Neural cell (in vitro differentiated cells): Measurements from ENCODE around the gene ASB18. TPM values are rescaled to one million over a fixed set of nuclear protein-coding genes. Genes with fewer than 3 reads are reported as not detected.

Experiments used
- H2AFZ ChIP-seq: fragments of 200-600, 300-800 bp; sonication (generic), shearing (Covaris generic); 2 replicates; pipeline ENCODE4 v1.6.0; 2014; ENCODE audit warnings: low read depth, mild to moderate bottlenecking, antibody characterized with exemption, low read length, moderate library complexity
- H3F3A ChIP-seq: fragments of 200-600 bp; shearing (Covaris generic); 2 replicates; pipeline ENCODE4 v1.6.1; 2016; ENCODE audit warnings: mild to moderate bottlenecking, moderate library complexity, mixed read lengths, antibody characterized with exemption, low read length; ENCODE audit not compliant: insufficient read depth, poor library complexity, severe bottlenecking
- H3K27ac ChIP-seq: fragments of 200-600, 300-800 bp; sonication (generic), shearing (Covaris generic); 2 replicates; pipeline ENCODE4 v1.5.1; 2014; ENCODE audit warnings: mild to moderate bottlenecking, low read length, moderate library complexity
- H3K27me3 ChIP-seq: fragments of 300-800, 200-600 bp; sonication (generic), shearing (Covaris generic); 2 replicates; pipeline ENCODE4 v1.6.0; 2014; ENCODE audit warnings: mild to moderate bottlenecking, low read depth, low read length, moderate library complexity; ENCODE audit not compliant: insufficient read depth
- H3K36me3 ChIP-seq: fragments of 300-800, 200-600 bp; sonication (generic), shearing (Covaris generic); 2 replicates; pipeline ENCODE4 v1.5.1; 2014; ENCODE audit warnings: mild to moderate bottlenecking, antibody characterized with exemption, low read length, moderate library complexity; ENCODE audit not compliant: insufficient read depth
- H3K4me2 ChIP-seq: fragments of 300-800, 200-600 bp; sonication (generic), shearing (Covaris generic); 2 replicates; pipeline ENCODE4 v1.6.0; 2014; ENCODE audit warnings: mild to moderate bottlenecking, low read length
- H3K4me3 ChIP-seq: fragments of 300-800, 200-600 bp; sonication (generic), shearing (Covaris generic); 2 replicates; pipeline ENCODE4 v1.5.1; 2014; ENCODE audit warnings: mild to moderate bottlenecking, low read length, moderate library complexity
- H3K79me2 ChIP-seq: fragments of 200-600 bp; shearing (Covaris generic); replicated peaks from 2 replicates; pipeline ENCODE4 v1.6.0; 2014; ENCODE audit warnings: mild to moderate bottlenecking, low read length, moderate library complexity; ENCODE audit not compliant: insufficient read depth
- H3K9ac ChIP-seq: fragments of 300-800, 200-600 bp; sonication (generic), shearing (Covaris generic); 2 replicates; pipeline ENCODE4 v1.6.1; 2016; ENCODE audit warnings: mild to moderate bottlenecking, low read length, mixed read lengths
- H3K9me2 ChIP-seq: fragments of 200-600 bp; shearing (Covaris generic); 2 replicates; pipeline ENCODE4 v1.6.1; 2016; ENCODE audit warnings: mild to moderate bottlenecking, low read length, mixed read lengths; ENCODE audit not compliant: insufficient read depth
- H3K9me3 ChIP-seq: fragments of 200-600, 300-800 bp; sonication (generic), shearing (Covaris generic); 2 replicates; pipeline ENCODE4 v1.6.1; 2016; ENCODE audit warnings: mild to moderate bottlenecking, mixed run types, low read length, moderate library complexity, mixed read lengths
- H4K20me1 ChIP-seq: fragments of 200-600 bp; shearing (Covaris generic); 2 replicates; pipeline ENCODE4 v1.6.1; 2016; ENCODE audit warnings: mild to moderate bottlenecking, mixed run types; ENCODE audit not compliant: insufficient read depth
- EP300 ChIP-seq: fragments of 450-650 bp; conservative IDR thresholded peaks from 2 replicates; pipeline ENCODE4 v1.6.1; 2014; ENCODE audit warnings: antibody characterized with exemption, mild to moderate bottlenecking, moderate library complexity; ENCODE audit not compliant: poor library complexity, severe bottlenecking
- EZH2 ChIP-seq: fragments of 200-600, 300-800 bp; shearing (Covaris generic), sonication (generic); IDR thresholded peaks from 2 replicates; pipeline ENCODE4 v1.6.1; 2014; ENCODE audit warnings: antibody characterized with exemption, low read length, borderline replicate concordance, mild to moderate bottlenecking; ENCODE audit not compliant: insufficient read depth, poor library complexity, severe bottlenecking
- MXI1 ChIP-seq: fragments of 450-650 bp; conservative IDR thresholded peaks from 2 replicates; pipeline ENCODE4 v1.6.1; 2014; ENCODE audit warnings: antibody characterized with exemption, mild to moderate bottlenecking; ENCODE audit not compliant: poor library complexity, severe bottlenecking
- POLR2AphosphoS5 ChIP-seq: IDR thresholded peaks from 2 replicates; pipeline ENCODE4 v1.6.1; 2012
- SMC3 ChIP-seq: fragments of 450-650 bp; conservative IDR thresholded peaks from 2 replicates; pipeline ENCODE4 v1.6.1; 2014; ENCODE audit warnings: antibody characterized with exemption, mild to moderate bottlenecking, moderate library complexity; ENCODE audit not compliant: poor library complexity
- TAF1 ChIP-seq: IDR thresholded peaks from 2 replicates; pipeline ENCODE4 v1.6.1; 2012; ENCODE audit warnings: low read depth
- polyA plus RNA-seq: library from polyadenylated mRNA; depleted of rRNA; stranded (reverse); fragments of >200 nt; gene quantifications from 2 replicates; pipeline ENCODE4 v1.2.3, GENCODE V29; 2014
- TF ChIP-seq, protein P1 (sequence below): IDR thresholded peaks from 2 replicates; pipeline ENCODE4 v1.6.1; 2012; ENCODE audit warnings: borderline replicate concordance

Gene ASB18
- polyA plus RNA-seq, 1 donor from 2014 or later: not detected

DNA sequence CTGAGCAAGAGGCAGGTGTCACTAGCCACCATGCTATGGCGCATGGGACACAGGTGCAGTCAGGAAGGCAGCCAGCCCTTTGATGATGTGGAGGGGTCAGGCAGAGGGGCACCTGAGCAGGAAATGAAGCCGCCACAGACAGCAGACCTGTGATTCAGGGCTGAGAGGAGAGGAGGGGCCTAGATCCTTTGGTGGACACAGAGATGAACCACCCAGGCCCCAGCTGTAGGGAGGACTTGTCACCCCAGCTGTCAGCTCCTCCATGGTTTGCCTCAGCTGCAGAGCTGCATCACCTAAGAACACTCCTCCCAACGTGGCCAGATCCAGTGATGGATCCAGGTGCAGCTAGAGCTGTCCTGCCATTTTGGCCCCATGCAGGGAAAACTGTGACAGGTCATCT lies 11.6 kb downstream of the ASB18 start:
- H3K9me3 ChIP-seq: no peaks in the 10 kb centered on the region
- no peaks in the 10 kb centered on the region for H3K36me3 ChIP-seq
- H3K27me3 ChIP-seq: no peaks in the 10 kb centered on the region
- H3K4me2 ChIP-seq: no peak overlapping the region
- H2AFZ ChIP-seq: no peak overlapping the region
- H4K20me1 ChIP-seq: no peaks in the 10 kb centered on the region
- H3K9ac ChIP-seq: no peak overlapping the region
- no peak overlapping the region for H3K4me3 ChIP-seq
- H3K27ac ChIP-seq: no peak overlapping the region
- no peaks in the 10 kb centered on the region for H3K9me2 ChIP-seq
- H3F3A ChIP-seq: no peaks in the 10 kb centered on the region
- no peak for TF ChIP-seq TAF1
- TF ChIP-seq, protein P1, sequence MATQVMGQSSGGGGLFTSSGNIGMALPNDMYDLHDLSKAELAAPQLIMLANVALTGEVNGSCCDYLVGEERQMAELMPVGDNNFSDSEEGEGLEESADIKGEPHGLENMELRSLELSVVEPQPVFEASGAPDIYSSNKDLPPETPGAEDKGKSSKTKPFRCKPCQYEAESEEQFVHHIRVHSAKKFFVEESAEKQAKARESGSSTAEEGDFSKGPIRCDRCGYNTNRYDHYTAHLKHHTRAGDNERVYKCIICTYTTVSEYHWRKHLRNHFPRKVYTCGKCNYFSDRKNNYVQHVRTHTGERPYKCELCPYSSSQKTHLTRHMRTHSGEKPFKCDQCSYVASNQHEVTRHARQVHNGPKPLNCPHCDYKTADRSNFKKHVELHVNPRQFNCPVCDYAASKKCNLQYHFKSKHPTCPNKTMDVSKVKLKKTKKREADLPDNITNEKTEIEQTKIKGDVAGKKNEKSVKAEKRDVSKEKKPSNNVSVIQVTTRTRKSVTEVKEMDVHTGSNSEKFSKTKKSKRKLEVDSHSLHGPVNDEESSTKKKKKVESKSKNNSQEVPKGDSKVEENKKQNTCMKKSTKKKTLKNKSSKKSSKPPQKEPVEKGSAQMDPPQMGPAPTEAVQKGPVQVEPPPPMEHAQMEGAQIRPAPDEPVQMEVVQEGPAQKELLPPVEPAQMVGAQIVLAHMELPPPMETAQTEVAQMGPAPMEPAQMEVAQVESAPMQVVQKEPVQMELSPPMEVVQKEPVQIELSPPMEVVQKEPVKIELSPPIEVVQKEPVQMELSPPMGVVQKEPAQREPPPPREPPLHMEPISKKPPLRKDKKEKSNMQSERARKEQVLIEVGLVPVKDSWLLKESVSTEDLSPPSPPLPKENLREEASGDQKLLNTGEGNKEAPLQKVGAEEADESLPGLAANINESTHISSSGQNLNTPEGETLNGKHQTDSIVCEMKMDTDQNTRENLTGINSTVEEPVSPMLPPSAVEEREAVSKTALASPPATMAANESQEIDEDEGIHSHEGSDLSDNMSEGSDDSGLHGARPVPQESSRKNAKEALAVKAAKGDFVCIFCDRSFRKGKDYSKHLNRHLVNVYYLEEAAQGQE: no peak
- no peak for TF ChIP-seq SMC3
- no peak for TF ChIP-seq MXI1
- H3K79me2 ChIP-seq: no peaks in the 10 kb centered on the region

DNA sequence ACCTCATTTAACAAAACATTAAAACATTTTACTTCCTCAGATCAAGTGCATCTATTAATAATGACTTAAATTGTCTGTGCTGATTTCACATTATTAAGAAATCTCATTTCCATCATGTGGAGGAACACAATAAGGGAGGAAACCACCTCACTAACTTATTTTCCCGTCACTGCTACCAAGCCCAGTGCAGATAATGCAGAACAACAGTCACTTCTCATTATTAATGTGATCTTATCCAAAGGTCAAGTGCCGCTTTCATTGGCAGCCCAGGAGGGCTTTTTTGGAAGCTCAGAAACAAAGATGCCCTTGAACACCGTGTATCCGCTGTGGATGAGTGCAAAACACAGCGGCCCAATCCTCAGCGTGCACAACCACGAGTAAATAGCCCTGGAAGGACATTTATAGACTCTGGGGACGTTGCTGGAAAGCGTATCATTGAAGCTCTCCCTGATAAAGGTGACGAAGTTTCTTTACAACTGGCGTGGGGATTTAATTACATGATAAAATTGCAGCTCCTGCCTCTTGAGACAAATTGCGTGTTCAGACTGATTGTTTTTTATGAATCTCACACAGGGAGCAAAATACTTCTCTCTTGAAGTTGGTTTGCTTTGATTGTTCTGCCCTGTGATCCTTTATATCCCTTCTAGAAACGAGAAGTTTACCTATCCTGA lies 13.2 kb downstream of the ASB18 start:
- Histone ChIP-seq H3K9me3 (no peaks in the 10 kb centered on the region), H3K4me2 (no peak overlapping the region), H3K9ac (no peak overlapping the region), H3K27me3 (no peaks in the 10 kb centered on the region), H3K79me2 (no peaks in the 10 kb centered on the region), H2AFZ (no peak overlapping the region), H3K36me3 (no peaks in the 10 kb centered on the region), H4K20me1 (no peaks in the 10 kb centered on the region), H3K9me2 (no peaks in the 10 kb centered on the region), H3K4me3 (no peak overlapping the region), H3K27ac (no peak overlapping the region), H3F3A (no peaks in the 10 kb centered on the region)
- TF ChIP-seq EP300 (no peak), EZH2 (no peak), POLR2AphosphoS5 (no peak)
- TF ChIP-seq, protein P1: no peak
